HL-60/S4 (cell line): Measurements from ENCODE around the gene CASR.

Experiments
- in situ Hi-C: fragments of 300-500 bp; cut with MboI; formaldehyde crosslinking; loops from 2 replicates; pipeline ENCODE4 v1.14.3; 2022; ENCODE audit warnings: low sequenced_read_pairs

CASR gene

GRCh38 chr3:122255757-122256439, 72.4 kb downstream of the CASR start:
- in situ Hi-C loops = no loop called here

GRCh38 chr3:122257644-122258364, 74.3 kb downstream of the CASR start:
- in situ Hi-C loops = no loop called here

- in situ Hi-C loops = no loop called here
These were observed 75.4 kb downstream of the CASR start for GRCh38 chr3:122258757-122259371.

- in situ Hi-C loops = loop anchor here (5.0 to 10.0 kb wide), 2 partner anchors 158 to 715 kb away; partner anchors contain the start of gene POLQ
These were observed 76.7 kb downstream of the CASR start for GRCh38 chr3:122260206-122260605.

GRCh38 chr3:122263058-122263457, 79.6 kb downstream of the CASR start:
- in situ Hi-C loops = loop anchor here (5.0 to 10.0 kb wide), 2 partner anchors 161 to 718 kb away; partner anchors contain the start of gene POLQ

GRCh38 chr3:122263974-122264588, 80.6 kb downstream of the CASR start:
- in situ Hi-C loops = loop anchor here (5.0 to 10.0 kb wide), 2 partner anchors 162 to 719 kb away; partner anchors contain the start of gene POLQ

GRCh38 chr3:122265957-122266356, 82.5 kb downstream of the CASR start:
- in situ Hi-C loops = loop anchor here (10.0 kb wide), 1 partner anchor 721 kb away; the partner anchor contains the start of gene POLQ

GRCh38 chr3:122268257-122269024, 85.0 kb downstream of the CASR start:
- in situ Hi-C loops = loop anchor here (10.0 kb wide), 1 partner anchor 724 kb away; the partner anchor contains the start of gene POLQ

- in situ Hi-C loops = loop anchor here (10.0 kb wide), 1 partner anchor 724 kb away; the partner anchor contains the start of gene POLQ
These were observed 85.6 kb downstream of the CASR start for GRCh38 chr3:122269045-122269444.

GRCh38 chr3:122271246-122271898, 87.9 kb downstream of the CASR start:
- in situ Hi-C loops = no loop called here

GRCh38 chr3:122272879-122273278, 89.4 kb downstream of the CASR start:
- in situ Hi-C loops = no loop called here

- in situ Hi-C loops = no loop called here
These were observed 90.0 kb downstream of the CASR start for GRCh38 chr3:122273498-122273897.

GRCh38 chr3:122281891-122282290, 98.4 kb downstream of the CASR start:
- in situ Hi-C loops = no loop called here

- in situ Hi-C loops = no loop called here
These were observed 100.5 kb downstream of the CASR start for GRCh38 chr3:122283796-122284445.

- in situ Hi-C loops = no loop called here
These were observed 101.0 kb downstream of the CASR start for GRCh38 chr3:122284486-122284885.

GRCh38 chr3:122294359-122294758, 110.9 kb downstream of the CASR start:
- in situ Hi-C loops = no loop called here

- in situ Hi-C loops = no loop called here
These were observed 112.0 kb downstream of the CASR start for GRCh38 chr3:122295266-122296062.

GRCh38 chr3:122298239-122298638, 114.8 kb downstream of the CASR start:
- in situ Hi-C loops = no loop called here
